NCI-H510A (cell line): ENCODE data around the gene DIPK1C.

Source experiments
- DNase-seq: peaks from one replicate; lab custom pipeline; 2025; lab: John Stamatoyannopoulos, UW

Gene DIPK1C

DNA sequence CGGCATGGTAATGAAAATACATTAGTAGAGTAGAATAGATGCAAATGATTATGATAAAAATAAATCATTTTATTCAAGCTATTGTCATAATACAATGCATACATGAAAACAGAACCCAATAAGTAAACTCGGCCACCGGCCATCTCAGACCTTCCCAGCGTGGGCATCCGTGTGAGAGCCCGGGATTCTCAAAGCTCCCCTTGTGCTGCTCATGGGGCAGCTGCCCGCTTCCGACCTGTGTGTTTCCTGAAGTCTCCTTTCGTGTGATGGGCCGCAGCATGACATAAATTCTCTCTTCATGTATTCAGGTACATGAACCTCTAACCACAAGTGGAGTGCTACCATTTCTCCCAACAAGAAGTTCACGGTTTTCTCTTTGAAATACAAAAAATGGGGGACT, 25.6 kb upstream of the DIPK1C start:
- DNase-seq, result no peak

DNA sequence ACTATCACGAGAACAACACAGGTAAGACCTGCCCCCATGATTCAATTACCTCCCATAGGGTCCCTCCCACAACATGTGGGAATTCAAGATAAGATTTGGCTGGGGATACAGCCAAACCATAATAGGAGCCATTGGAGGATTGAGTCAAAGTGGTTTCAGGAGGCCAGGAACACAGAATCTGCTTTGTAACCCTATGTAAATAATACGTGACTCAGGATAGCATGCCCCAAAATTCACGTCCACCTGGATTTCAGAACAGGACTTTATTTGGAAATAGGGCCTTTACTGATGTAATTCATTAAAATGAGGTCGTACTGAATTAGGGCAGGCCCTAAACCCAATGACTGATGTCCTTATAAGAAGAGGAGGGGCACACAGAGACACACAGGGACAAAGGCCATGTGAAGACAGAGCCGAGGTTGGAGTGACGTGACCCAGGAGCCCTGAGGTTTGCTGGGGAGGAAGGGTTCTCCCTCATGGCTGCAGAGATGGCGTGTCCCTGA, 23.1 kb upstream of the DIPK1C start:
- DNase-seq, result no peak

DNA sequence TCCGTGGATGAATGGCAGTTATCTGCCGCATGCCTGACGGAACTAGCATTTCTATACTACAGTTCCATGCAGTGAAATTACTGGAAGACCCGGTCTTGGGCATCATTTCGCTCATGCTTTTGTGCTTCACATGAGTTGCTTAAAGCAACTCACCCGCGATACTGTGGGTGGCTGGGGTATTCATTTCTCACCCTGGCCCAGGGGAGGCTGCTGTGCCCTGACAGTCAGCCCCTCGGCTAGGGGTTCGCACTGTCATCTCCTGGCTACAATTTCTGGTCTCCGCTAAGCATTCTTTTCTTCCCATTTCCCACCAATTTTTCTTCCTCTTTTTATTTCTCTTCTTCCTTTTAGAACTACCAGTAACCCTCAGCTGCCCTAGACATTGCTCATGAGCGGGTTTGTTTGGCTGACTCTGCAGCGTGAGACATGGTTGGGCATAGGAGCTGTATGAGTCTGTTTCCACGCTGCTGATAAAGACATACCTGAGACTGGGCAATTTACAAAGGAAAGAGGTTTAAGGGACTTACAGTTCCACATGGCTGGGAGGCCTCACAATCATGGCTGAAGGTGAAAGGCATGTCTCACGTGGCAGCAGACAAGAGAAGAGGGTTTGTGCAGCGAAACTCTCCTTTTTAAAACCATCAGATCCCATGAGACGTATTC, 22.5 kb upstream of the DIPK1C start:
- DNase-seq, result no peak

DNA sequence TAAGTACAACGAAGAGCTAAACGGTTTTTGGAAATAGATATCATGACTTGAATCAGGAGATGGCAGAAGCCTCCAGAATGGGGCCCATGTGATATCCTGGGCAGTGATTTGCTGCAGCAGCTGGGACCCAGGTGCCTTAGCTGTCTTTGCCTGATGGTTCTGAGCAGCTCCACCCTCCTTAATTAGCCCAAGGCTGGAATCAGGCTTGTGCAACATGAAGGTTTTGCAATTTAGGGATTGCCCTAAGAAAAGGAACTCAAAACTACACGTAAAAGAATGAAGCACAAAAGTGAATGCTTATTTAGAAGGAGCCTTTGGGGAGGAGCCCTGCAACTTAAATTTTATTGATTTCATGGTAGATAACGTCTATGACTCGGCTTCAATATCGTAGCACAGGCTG, 21.8 kb upstream of the DIPK1C start:
- DNase-seq, result no peak

DNA sequence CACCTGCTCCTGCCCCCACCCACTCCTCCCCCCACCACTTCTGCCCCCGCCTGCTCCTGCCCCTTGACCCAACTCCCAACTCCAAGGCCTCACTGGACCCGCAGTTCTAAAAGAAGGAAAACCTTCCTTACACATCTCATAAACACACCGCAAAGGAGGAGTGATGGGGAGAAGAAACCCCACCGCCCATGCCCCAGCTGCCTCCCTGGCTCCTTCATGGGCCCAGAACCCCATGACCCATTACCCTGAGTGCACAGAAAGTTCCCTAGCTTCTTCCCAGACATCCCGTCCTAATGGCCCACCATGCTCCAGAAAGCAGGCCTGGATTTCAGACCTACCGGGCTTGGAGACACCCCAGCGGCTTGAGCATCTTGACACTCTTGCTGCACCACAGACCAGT, 21.2 kb upstream of the DIPK1C start:
- DNase-seq, result no peak

DNA sequence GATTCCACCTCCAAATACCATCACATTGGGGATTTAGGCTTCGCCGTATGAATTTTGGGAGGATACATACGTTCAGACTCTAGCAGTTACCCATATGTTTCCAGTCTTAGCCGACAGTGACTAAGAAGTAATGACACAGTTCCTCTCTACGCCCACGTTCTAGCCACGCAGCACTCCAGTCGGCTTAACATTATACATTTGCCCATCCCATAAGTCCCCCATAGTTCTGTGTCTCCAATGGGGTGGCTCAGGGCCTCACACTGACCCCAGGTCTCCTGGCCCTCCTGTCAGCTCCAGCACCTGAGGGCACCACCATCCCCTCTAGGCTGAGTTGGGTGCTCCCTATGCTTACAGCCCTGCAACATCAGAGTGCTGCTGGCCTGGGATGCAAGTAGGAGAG, 20.7 kb upstream of the DIPK1C start:
- no peak for DNase-seq

DNA sequence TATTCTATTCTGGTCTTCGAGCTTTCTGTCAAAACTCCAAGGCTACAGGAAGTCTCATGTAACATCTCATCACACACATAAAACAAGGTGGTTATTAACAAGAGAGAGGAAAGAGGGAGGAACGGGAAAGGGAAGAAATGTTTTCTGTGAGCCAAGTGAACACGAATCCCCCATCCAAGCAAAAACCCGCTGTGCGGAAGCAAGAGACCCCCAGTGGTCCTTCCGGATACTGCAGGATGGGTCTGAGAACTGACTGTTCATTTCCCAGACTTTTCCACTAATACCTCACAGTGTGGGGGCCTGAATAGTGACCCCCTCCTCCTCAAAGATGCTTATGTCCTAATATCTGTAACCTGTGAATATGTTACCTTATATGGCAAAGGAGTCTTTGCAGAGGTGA, 19.0 kb upstream of the DIPK1C start:
- DNase-seq, result no peak

DNA sequence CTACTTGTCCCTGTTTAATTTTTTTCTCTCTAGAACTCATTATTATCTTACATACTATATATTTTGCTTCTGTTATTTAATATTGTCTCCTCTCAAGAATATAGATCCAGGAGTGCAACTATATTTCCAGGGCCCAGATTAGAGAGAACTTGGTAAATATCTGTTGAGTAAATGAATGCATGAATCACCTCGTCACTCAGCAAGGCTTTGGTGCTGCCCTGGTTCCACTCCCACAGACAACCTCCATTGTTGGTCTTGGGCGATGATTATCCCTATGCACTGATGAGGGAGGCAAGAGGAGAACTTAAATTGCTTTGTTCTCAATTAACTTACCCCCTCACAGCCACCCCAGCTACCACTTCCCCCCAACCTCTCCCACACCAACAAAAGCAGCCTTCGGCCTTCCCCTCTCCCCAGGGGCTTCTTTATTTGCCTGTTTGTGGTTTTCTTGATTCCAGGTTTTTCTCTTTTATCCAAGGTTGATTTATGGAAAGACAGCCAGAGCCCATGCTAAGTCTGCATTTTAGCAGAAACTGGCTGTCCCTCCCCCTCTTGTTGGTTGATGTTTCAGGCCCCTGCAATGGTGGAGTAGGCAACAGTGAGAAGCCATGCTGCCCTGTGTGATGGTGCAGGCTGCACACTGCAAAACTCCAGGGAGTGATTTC, 17.0 kb upstream of the DIPK1C start:
- DNase-seq, result no peak

DNA sequence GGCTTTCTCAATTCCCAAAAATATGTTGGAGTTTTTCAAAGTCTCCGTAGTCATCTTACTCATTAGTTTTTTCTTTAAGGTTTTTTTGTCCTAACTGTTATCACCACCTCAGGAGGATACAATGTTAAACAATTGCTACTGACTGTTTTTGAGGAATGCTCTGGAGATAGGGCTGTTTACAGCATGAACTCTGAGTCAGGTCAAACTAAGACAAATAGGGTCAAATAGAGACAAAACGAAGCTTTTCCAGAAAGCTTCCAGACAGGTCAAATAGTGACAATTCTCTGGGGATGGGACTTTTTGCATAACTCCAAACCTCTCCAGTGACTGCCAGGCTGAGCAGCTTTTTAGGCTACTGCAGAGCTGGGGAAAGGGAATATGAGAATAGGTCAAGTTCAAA, 15.2 kb upstream of the DIPK1C start:
- no peak for DNase-seq

DNA sequence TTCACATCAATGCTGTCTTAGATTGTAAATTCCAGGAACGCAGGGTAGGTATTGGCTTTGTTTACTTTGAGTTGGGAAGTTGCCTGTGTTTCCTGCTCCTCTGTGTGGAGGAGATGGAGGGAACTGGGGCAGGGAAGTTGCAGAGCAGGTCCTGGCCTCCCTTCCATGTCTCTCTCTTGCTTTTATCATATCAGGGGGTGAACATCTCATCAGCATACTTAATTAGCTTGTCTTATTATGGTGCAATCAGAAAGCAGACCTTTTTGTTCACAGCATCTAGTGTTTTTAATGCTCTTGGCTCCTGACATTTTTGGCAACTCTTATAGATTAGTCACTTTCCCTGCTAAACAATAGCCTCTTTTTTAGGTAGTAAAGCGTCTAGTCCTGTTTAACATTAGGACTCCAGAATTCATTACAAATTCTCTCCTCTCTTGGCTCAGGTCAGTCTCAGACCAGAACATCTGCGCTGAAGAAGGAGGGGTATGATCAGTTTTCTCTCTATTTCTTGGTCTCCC, 11.5 kb upstream of the DIPK1C start:
- no peak for DNase-seq

DNA sequence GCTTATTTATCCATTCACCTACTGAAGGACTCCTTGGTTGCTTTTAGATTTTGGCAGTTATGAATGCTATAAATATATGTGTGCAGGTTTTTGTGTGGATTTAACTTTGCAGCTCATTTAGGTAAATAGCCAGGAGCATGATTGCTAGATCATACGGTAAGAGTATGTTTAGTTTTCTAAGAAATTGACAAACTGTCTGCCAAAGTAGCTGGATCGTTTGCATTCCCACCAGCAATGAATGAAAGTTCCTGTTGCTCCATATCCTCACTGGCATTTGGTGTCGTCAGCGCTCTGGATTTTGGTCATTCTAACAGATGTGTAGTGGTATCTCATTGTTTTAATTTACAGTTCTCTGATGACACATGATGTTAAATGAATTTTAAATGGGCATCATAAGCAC, 8.7 kb upstream of the DIPK1C start:
- no peak for DNase-seq

DNA sequence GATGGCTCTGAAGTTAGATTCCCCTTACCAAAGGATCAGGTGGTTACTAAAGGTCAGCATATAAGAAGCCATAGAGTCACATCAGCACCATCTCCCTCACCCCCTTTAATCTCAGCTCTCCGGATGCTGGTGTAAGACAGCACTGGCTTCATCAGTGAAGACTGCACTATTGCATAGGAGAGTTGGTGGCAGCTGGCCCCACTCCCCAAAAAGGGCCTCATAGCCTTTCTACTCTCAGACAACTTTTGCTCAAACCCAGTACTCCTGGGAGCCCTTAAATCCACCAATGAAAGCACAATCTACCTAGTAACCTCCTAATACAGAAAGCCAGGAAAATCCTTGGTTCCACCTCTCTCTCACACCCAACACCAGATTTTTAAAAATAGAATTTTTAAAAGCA, 6.9 kb upstream of the DIPK1C start:
- DNase-seq, result no peak

DNA sequence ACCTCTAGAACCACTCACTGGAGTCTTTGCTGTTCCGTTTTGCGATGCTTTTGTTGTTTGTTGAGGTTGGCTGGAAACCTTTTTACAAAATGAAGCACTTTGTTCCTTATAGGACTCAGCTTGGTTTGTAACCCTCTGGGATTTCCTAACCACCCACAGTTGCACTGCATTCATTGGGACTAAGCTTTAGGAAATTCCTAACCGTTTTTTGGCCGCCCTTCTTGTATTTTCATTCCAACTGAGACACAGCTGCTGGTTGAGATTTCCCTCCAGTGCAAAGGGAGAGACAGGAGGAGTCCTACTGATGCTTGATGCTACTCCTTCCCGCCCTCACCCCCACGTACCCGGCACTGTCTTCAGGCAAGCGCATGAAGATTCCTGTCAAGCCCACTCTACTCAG, 6.1 kb upstream of the DIPK1C start:
- DNase-seq, result no peak

DNA sequence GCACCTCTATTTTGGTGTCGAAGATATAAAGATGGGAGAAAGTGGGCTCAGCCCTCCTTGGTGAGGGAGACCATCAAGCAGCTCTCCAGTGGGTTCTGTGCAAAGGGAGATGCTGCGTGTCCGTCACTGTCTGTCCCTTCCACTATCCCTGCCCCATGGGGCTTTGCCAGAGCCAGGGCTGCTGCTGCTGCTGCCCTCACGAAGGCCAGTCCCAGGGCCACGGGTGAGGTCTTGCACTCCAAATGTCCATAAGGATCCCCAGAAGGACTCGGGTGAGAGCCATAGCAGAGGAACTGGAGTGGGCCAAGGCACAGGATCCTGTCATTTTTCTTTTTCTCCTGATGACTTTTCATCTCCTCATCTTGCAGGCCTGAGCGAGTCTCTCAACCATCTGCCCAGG, 3.7 kb upstream of the DIPK1C start:
- DNase-seq, result no peak

DNA sequence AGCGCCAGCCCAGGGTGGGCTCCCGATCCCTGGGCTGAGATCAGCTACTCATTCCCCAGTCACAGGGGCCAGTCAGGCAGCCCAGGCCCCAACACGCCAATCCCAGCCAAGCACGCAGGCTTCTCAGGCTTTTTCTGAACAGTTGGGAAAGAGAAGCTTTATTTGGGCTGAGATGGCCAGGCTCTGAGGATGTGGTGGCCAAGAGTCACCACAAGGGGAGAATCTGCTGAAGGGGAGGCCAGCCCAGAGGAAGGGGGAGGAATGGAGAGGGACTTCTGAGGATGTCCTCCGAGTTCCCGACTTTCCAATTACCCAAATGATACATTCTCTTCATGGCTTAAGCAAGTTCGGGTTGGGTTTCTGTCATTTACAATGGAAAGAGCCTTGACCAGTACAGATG, 2.8 kb upstream of the DIPK1C start:
- no peak for DNase-seq

DNA sequence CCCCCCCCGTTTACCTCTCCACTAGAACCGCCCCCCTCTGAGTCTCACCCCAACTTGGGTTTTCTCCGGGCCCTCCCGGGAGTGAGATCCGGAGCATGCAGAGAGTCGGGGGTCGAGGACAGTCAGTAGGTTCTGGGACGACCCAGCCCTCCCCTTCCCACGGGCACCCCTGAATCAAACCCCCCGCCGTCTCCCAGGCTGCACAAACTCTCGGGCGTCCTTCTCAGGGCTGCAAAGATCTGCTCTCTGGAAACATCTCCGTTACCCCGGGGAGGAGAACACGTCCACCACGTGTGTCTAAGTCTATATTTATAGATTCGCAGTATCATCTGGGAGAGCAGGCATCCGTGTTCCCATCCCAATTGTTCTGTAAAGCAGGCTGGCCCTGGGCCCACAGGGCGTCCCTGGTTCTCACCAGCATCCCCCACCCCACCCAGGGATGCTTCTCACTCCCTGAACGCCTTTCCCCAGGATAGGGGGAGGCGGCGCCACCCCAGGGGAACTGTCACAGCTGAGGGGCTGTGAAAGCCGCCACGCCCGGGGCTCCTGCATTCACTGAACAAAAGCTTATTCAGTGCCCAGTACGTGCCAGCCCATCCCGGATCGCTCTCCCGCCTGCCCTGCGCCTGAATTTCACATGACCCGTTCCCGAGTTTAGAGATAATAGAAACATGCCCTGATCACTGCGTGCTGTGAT, 765 bp upstream of the DIPK1C start:
- no peak for DNase-seq

DNA sequence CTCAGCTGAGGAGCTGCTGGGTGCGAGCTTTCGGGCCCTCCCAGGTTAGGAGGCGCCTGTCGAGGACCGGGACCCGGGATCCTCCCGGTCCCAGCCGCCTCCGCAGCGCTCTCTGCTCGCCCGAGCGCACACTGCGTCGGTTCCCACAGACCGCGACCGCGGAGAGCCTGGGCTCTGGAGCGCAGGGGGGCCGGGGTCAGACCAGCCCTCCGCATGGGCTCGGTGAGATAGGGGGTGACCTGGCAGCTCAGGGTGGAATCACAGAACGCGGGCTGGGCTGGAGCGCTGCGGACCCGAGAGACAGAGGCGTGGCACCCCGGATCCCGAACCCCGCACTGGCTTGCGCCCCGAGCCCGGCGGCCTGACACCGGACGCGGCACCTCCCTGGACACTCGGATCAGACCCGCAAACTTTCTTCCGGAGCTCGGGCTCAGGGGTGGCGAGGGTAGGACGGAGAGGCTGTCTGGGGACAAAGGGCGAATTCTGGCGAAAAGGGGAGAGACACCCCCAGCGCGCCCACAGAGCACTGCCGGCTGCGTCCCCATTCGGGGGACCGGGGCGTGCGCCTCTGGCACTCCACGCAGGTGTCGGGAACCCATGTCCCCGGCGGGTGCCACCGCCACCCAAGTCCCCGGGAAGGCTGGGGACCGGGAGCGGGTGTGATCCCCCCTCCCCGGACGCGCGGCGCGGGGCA, 612 bp downstream of the DIPK1C start:
- DNase-seq, result no peak

DNA sequence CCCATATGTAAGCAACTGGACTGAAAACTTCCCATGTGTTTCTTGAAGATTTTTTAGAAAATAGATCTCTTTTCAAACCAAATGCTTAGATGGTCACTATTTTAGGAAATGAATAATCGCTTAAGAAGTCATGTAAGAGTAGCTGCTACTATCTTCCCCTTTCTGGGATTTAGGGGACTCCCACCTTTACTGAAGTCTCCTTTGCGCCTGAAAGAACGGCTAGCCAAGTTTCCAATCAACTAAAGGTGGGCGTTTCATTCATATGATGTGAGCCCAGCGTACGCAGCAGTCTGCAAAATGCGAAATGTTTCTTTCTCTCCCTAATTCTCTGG, 1.1 kb downstream of the DIPK1C start:
- no peak for DNase-seq

DNA sequence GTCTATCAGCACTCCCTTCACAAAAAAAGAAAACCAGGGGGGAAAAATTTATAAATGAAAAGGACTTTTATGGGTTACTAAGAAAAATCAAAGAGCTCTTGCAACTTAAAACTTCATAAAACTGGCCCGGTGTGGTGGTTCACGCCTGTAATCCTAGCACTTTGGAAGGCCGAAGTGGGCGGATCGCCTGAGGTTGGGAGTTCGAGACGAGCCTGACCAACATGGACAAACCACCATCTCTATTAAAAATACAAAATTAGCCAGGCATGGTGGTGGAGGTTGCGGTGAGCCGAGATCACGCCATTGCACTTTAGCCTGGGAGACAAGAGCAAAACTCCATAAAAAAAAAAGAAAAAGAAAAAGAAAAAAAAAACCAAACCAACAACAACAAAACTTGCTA, 1.7 kb downstream of the DIPK1C start:
- DNase-seq, result no peak

DNA sequence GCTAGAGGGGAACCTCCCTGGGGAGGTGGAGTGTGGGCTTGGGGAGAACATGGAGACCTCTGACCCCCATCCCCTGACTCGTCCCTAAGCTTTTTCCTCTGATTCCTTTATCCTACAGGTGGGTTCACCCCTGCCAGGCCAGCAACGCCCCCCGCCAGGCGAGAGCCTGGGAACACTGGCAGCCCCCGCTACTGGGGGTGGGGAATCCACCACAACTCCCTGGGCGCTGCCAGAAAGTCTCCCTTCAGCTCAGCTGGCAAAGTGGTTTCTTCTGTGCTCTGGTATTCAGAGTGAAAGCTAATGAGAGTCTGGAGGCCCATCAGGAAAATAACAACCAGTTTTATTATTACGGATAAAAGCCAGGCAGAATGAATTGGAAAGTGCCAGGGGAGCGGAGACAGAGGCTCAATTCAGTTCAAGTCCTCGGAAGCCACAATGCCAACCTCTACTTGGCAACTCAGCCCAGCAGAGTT, 2.8 kb downstream of the DIPK1C start:
- DNase-seq, result no peak

DNA sequence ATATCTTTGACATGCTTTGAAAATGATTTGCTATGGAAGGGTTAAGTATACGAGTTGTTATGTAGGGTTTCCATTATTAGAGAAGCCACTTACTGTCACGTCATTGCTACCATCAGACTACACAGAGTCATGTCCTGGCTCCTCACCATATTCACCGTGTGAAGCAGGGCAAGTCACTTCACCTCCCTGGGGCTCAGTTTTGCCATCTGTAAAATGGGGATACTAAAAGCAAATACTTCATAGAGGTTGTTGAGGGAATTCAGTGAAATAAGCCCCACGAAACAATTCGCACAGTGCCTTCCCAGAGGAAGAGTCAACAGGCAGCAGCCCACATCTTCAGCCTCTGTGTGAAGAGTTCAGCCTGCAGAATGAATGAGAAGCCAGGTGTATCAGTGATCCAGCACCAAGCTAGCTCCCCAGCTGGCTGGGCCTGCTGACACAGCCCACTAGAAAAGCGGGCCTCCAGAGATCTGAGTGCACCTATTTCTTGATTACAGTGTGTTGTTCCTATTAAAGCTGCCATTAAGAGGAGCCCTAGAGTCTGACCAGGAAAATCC, 3.4 kb downstream of the DIPK1C start:
- DNase-seq, result no peak

DNA sequence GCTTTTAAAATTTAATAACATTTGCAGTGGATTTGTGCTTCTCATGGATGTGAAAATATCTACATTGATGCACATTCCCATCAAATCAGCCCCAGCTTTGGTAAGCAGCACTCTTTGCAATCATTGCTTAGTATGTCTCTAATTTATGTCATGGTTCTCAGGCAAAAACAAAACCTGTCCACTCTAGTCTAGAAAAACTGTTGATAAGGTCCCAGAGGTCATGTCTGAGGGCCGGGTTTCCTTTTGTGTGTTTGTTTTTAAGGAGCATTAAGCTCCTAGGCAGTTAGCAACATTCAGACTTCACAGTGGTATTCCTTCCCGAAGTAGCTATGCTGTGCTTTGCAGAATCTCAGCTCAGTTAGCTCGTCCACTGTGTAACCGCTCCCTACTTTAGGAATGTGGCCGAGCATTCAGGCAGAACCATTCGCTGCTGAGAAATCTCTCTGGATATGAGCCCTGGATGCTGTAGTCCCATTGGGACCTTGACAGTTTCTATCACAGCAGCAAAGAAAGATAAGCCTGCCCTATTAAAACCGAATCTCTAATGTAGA, 4.0 kb downstream of the DIPK1C start:
- DNase-seq, result no peak
